Measurements from ENCODE around the gene GIGYF1.

The GIGYF1 gene

DNA sequence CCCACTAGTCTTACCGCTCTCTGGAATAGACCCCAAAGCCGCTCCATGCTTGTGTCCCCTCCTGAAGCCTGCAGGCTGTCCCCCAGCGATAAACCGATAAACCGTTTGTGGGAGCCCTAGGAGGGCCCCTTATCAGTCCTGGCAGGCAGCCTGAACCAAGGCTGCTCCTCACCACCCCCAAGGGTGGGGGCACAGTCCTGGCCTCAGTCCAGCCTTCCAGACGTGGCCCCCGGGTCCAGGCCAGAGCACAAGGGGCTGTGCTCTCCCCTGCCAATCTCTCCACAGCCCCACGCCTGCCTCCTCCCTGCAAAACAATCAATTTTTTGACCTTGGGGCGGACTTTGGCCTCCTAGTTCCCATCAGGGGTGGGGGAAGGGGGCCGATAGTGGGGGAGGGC lies 52.6 kb downstream of the GIGYF1 start, which contains the start of gene TFR2:
TSS of gene TFR2 (minus strand) at position 90 of the 397 bp plus-strand sequence. CDS start at position 47, 43 bp downstream.
- no peaks in the 10 kb centered on the region for H3K4me1 ChIP-seq (ENCODE audit: low read depth, poor library complexity, severe bottlenecking)
- H3K4me3 ChIP-seq (IDR thresholded peaks at IDR 0.05; ENCODE audit: insufficient read depth, low read depth, low read length) = no peak within 1 kb of the TSS
- H3K4me2 ChIP-seq = no peak within 1 kb of the TSS
- no peak within 1 kb of the TSS for H2AFZ ChIP-seq (ENCODE audit: low read depth)
- H4K20me1 ChIP-seq (ENCODE audit: insufficient read depth) = no peaks in the 10 kb centered on the region
- no peaks in the 10 kb centered on the region for H3K36me3 ChIP-seq (ENCODE audit: insufficient read depth)
- H3K9ac ChIP-seq = no peak within 1 kb of the TSS
- peaks cover 63% of the 10 kb centered on the region for H3K27me3 ChIP-seq (ENCODE audit: insufficient read depth, low read depth)
- no peaks in the 10 kb centered on the region for H3K79me2 ChIP-seq (ENCODE audit: insufficient read depth, low read depth)
- H3K27ac ChIP-seq = no peak within 1 kb of the TSS
- TF ChIP-seq, protein P1, sequence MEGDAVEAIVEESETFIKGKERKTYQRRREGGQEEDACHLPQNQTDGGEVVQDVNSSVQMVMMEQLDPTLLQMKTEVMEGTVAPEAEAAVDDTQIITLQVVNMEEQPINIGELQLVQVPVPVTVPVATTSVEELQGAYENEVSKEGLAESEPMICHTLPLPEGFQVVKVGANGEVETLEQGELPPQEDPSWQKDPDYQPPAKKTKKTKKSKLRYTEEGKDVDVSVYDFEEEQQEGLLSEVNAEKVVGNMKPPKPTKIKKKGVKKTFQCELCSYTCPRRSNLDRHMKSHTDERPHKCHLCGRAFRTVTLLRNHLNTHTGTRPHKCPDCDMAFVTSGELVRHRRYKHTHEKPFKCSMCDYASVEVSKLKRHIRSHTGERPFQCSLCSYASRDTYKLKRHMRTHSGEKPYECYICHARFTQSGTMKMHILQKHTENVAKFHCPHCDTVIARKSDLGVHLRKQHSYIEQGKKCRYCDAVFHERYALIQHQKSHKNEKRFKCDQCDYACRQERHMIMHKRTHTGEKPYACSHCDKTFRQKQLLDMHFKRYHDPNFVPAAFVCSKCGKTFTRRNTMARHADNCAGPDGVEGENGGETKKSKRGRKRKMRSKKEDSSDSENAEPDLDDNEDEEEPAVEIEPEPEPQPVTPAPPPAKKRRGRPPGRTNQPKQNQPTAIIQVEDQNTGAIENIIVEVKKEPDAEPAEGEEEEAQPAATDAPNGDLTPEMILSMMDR (conservative IDR thresholded peaks at IDR 0.05; ENCODE audit: low read depth, low read length) = no peak

DNA sequence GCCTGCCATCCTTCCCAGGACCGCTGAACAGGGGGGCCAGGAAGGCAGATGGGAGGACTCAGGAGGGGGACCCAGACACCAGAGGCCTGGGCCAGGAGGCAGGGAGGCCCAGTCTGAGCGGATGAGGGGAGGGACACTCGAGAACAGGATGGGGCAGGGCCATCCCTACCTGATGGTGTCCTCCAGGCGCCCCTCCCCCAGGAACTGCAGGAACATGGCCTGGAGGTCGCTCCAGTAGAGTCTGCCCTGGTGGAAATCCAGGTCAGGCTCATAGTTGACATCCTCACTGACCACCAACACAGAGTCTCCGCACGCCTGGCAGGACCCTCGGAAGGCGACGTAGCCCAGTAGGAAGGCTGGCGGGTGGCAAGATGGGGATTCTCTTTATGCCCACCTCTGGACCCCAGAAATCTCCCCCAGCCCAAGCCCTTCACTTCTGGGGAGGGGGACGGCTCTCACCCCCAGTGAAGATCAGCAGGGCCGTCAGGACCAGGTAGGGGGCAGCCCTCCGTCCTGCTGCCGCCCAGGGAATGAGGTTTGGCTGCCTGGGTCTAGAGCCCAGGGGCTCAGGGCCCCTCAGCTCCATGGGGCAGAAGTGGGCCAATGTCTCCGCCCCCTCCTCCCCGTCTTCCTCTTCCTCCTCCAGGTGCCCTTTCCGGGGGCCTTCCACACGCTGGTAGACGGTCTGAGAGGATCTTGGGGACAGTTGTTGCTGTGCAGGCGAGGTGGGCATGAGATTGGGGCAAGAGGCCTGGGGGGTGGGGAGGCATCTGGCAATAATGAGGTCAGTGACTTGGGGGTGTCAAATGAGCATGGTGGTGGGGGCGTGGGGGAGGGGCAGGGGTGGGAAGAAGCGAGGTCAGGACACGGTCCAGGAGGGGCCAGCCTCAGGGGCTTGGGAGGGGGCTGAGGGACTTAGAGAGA lies 53.3 kb downstream of the GIGYF1 start:
- peaks cover 56% of the 10 kb centered on the region for H3K27me3 ChIP-seq (ENCODE audit: insufficient read depth, low read depth)
- no peak overlapping the region for H2AFZ ChIP-seq (ENCODE audit: low read depth)
- no peaks in the 10 kb centered on the region for H4K20me1 ChIP-seq (ENCODE audit: insufficient read depth)
- TF ChIP-seq, protein P1 (conservative IDR thresholded peaks at IDR 0.05; ENCODE audit: low read depth, low read length) = no peak
- H3K36me3 ChIP-seq (ENCODE audit: insufficient read depth) = no peaks in the 10 kb centered on the region
- H3K4me2 ChIP-seq = no peak overlapping the region
- H3K4me3 ChIP-seq (IDR thresholded peaks at IDR 0.05; ENCODE audit: insufficient read depth, low read depth, low read length) = no peak overlapping the region
- H3K79me2 ChIP-seq (ENCODE audit: insufficient read depth, low read depth) = no peaks in the 10 kb centered on the region
- H3K9ac ChIP-seq = no peak overlapping the region
- H3K27ac ChIP-seq = no peak overlapping the region
- H3K4me1 ChIP-seq (ENCODE audit: low read depth, poor library complexity, severe bottlenecking) = no peaks in the 10 kb centered on the region

DNA sequence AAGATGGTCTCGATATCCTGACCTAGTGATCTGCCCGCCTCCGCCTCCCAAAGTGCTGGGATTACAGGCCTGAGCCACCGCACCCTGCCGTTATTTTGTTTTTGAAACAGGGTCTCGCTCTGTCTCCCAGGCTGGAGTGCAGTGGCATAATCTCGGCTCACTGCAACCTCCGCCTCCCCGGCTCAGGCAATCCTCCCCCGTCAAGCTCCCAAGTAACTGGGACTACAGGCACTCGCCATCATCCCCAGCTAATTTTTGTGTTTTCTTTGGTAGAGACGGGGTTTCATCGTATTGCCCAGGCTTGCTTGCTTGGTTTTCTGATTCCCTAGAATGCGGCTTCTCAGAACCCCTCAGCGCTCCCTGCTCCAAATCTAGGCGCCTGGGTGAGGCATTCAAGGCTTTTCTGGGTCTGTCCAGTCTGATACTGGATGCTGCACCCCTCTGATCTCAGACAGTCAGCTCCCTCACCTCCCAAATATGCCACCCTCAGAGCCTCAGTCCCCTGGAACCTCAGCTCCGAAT lies 54.0 kb downstream of the GIGYF1 start:
- Histone ChIP-seq H4K20me1 (ENCODE audit: insufficient read depth) (no peaks in the 10 kb centered on the region), H3K36me3 (ENCODE audit: insufficient read depth) (no peaks in the 10 kb centered on the region), H2AFZ (ENCODE audit: low read depth) (no peak overlapping the region), H3K4me3 (IDR thresholded peaks at IDR 0.05; ENCODE audit: insufficient read depth, low read depth, low read length) (no peak overlapping the region), H3K27ac (no peak overlapping the region), H3K9ac (no peak overlapping the region), H3K79me2 (ENCODE audit: insufficient read depth, low read depth) (no peaks in the 10 kb centered on the region), H3K4me1 (ENCODE audit: low read depth, poor library complexity, severe bottlenecking) (no peaks in the 10 kb centered on the region), H3K27me3 (ENCODE audit: insufficient read depth, low read depth) (peaks cover 49% of the 10 kb centered on the region), H3K4me2 (no peak overlapping the region)
- TF ChIP-seq, protein P1 (conservative IDR thresholded peaks at IDR 0.05; ENCODE audit: low read depth, low read length) = no peak

DNA sequence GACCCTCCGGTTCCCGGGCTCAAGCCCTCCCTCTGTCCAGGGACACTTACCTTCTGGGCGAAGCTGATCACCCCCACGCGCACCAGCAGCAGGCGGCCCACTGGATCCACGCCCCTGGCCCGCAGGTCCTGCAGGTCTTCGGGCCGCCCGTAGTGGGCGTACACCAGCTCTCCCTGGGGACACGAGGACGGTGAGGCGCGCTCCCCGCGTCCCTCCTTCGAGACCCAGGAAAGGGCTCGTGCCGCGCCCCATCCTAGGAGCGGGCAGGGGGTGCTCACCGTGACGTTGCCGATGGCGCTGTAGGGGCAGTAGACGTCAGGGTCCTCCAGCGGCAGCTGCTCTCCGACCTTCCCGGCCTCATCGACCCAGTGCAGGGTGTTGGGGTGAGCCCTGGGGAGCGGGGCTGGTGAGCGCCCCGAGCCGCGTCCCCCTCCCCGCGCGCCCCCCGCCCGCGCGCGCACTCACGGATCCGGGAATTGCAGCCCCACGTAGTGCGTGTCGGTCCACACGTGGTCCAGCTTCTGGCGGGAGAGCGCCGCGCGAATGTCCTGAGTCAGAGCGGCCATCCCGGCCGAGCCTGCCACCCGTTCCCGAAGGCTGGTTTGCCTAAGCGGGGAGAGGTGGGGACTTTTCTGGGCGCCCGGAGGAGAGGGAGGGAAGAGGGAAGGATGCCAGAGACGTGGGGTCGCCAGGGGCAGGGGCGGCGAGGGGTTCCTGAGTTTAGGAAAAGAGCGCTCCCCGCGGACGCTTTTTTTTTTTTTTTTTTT lies 60.9 kb downstream of the GIGYF1 start:
- H3K79me2 ChIP-seq (ENCODE audit: insufficient read depth, low read depth) = no peaks in the 10 kb centered on the region
- no peaks in the 10 kb centered on the region for H3K36me3 ChIP-seq (ENCODE audit: insufficient read depth)
- H3K4me3 ChIP-seq (IDR thresholded peaks at IDR 0.05; ENCODE audit: insufficient read depth, low read depth, low read length) = no peak overlapping the region
- TF ChIP-seq, protein P1 (conservative IDR thresholded peaks at IDR 0.05; ENCODE audit: low read depth, low read length) = peak; percentile 54
- peaks cover 5% of the 10 kb centered on the region for H3K4me1 ChIP-seq (ENCODE audit: low read depth, poor library complexity, severe bottlenecking)
- H3K27me3 ChIP-seq (ENCODE audit: insufficient read depth, low read depth) = peaks cover under 1% of the 10 kb centered on the region; the same call in 1 of the 2 replicates
- peak overlapping the region; percentile 51 for H3K27ac ChIP-seq
- peak overlapping the region; percentile 96 for H2AFZ ChIP-seq (ENCODE audit: low read depth)
- peak overlapping the region; percentile 88 for H3K9ac ChIP-seq
- H4K20me1 ChIP-seq (ENCODE audit: insufficient read depth) = no peaks in the 10 kb centered on the region
- H3K4me2 ChIP-seq = peak overlapping the region; percentile 86
